Head of caudate nucleus (tissue), 42 donors: Measurements from ENCODE around the gene TREM2.
A peak's percentile ranks its signal among the peaks of the same experiment; 100 is the strongest.
"Not testable (repeated sequence)": the region's sequence is repeated elsewhere in the genome, so short reads cannot be mapped to it uniquely, and the experiment has no call there.

Experiments used
- DNase-seq, 42 donors: peaks; one replicate each; pipeline versions ENCODE4 v3.0.0 to v3.0.0-alpha.2; 2020 to 2021; ENCODE audit warnings: mixed read lengths in 7 of 42
- intact Hi-C: fragments of 100-400 bp; cut with DNase I; formaldehyde crosslinking; loops from one replicate; pipeline ENCODE4 v1.15.0; 2022

Gene TREM2

GRCh38 chr6:41162687-41163418 lies at the start of gene TREM2:
Gene TREM2 (minus strand): TSS chr6:41163116. CDS start chr6:41163082, 34 bp downstream.
- DNase-seq, result peak in 9 of 42 donors; percentile 9 to 36 (median 20)

GRCh38 chr6:41209547-41210320 lies 46.8 kb upstream of the TREM2 start:
- intact Hi-C loops, result no loop called here
- no peak for DNase-seq

More at GRCh38 chr6:41162687-41163418, at the start of gene TREM2:
- intact Hi-C loops, result no loop called here

- DNase-seq, result no peak
- intact Hi-C loops, result no loop called here
Observed at GRCh38 chr6:41208439-41209106, 45.7 kb upstream of the TREM2 start.

GRCh38 chr6:41204156-41204555 lies 41.2 kb upstream of the TREM2 start:
- no peak for DNase-seq
- intact Hi-C loops, result no loop called here

- no peak for DNase-seq
- intact Hi-C loops, result no loop called here
Observed at GRCh38 chr6:41201764-41202173, 38.9 kb upstream of the TREM2 start.

GRCh38 chr6:41200901-41201763 lies 38.2 kb upstream of the TREM2 start, which contains the start of gene TREML2:
Gene TREML2 (minus strand): TSS chr6:41201149. CDS start chr6:41201008, 141 bp downstream.
- intact Hi-C loops, result no loop called here
- no peak for DNase-seq

GRCh38 chr6:41200296-41200900 lies 37.5 kb upstream of the TREM2 start:
- intact Hi-C loops, result no loop called here
- DNase-seq, result peak in 6 of 42 donors; percentile 19 to 44 (median 34)

GRCh38 chr6:41199552-41200246 lies 36.8 kb upstream of the TREM2 start:
- intact Hi-C loops, result no loop called here

GRCh38 chr6:41197234-41197633 lies 34.3 kb upstream of the TREM2 start:
- intact Hi-C loops, result no loop called here
- DNase-seq, result no peak

More at GRCh38 chr6:41199552-41200246, 36.8 kb upstream of the TREM2 start:
- no peak for DNase-seq

- intact Hi-C loops, result no loop called here
- no peak for DNase-seq
Observed at GRCh38 chr6:41194386-41194785, 31.5 kb upstream of the TREM2 start.

GRCh38 chr6:41193884-41194283 lies 31.0 kb upstream of the TREM2 start:
- no peak for DNase-seq
- intact Hi-C loops, result no loop called here

- no peak for DNase-seq
- intact Hi-C loops, result no loop called here
Observed at GRCh38 chr6:41193171-41193734, 30.3 kb upstream of the TREM2 start.

GRCh38 chr6:41191569-41191968 lies 28.7 kb upstream of the TREM2 start:
- DNase-seq, result peak in 4 of 42 donors; percentile 21 to 51 (median 33)
- intact Hi-C loops, result no loop called here

- no peak for DNase-seq
- intact Hi-C loops, result no loop called here
Observed at GRCh38 chr6:41190791-41191190, 27.9 kb upstream of the TREM2 start.

GRCh38 chr6:41189967-41190366 lies 27.1 kb upstream of the TREM2 start:
- intact Hi-C loops, result no loop called here
- DNase-seq, result no peak

GRCh38 chr6:41189046-41189445 lies 26.1 kb upstream of the TREM2 start:
- DNase-seq, intact Hi-C loops: not testable (repeated sequence)
